Measurements from ENCODE around the gene CHST15.
"Not testable (repeated sequence)": the region's sequence is repeated elsewhere in the genome, so short reads cannot be mapped to it uniquely, and the experiment has no call there.

The CHST15 gene

GRCh38 chr10:124123156-124123555, 29.8 kb upstream of the CHST15 start:
- DNase-seq = no peak

- DNase-seq = no peak
Observed at GRCh38 chr10:124122211-124122610, 28.8 kb upstream of the CHST15 start.

- no peak for DNase-seq
Observed at GRCh38 chr10:124120410-124121061, 27.1 kb upstream of the CHST15 start.

GRCh38 chr10:124119946-124120345, 26.5 kb upstream of the CHST15 start:
- peak; percentile 27 for DNase-seq

- DNase-seq = no peak
Observed at GRCh38 chr10:124119216-124119615, 25.8 kb upstream of the CHST15 start.

- no peak for DNase-seq
Observed at GRCh38 chr10:124117833-124118232, 24.4 kb upstream of the CHST15 start.

GRCh38 chr10:124117511-124117785, 24.1 kb upstream of the CHST15 start:
- no peak for DNase-seq

GRCh38 chr10:124116771-124117510, 23.5 kb upstream of the CHST15 start:
- no peak for DNase-seq

GRCh38 chr10:124114696-124115095, 21.3 kb upstream of the CHST15 start:
- DNase-seq = no peak

- DNase-seq = no peak
Observed at GRCh38 chr10:124112891-124113580, 19.6 kb upstream of the CHST15 start.

- no peak for DNase-seq
Observed at GRCh38 chr10:124110882-124111281, 17.5 kb upstream of the CHST15 start.

- DNase-seq = peak; percentile 50
Observed at GRCh38 chr10:124109261-124109660, 15.9 kb upstream of the CHST15 start.

- no peak for DNase-seq
Observed at GRCh38 chr10:124107072-124107471, 13.7 kb upstream of the CHST15 start.

GRCh38 chr10:124106241-124106879, 13.0 kb upstream of the CHST15 start:
- no peak for DNase-seq

GRCh38 chr10:124105594-124105993, 12.2 kb upstream of the CHST15 start:
- no peak for DNase-seq

GRCh38 chr10:124105045-124105444, 11.6 kb upstream of the CHST15 start:
- DNase-seq = no peak

- no peak for DNase-seq
Observed at GRCh38 chr10:124104011-124104627, 10.7 kb upstream of the CHST15 start.

- no peak for DNase-seq
Observed at GRCh38 chr10:124101351-124101750, 8.0 kb upstream of the CHST15 start.

- DNase-seq = not testable (repeated sequence)
Observed at GRCh38 chr10:124100651-124101050, 7.3 kb upstream of the CHST15 start.

- DNase-seq = no peak
Observed at GRCh38 chr10:124100124-124100523, 6.7 kb upstream of the CHST15 start.

GRCh38 chr10:124099604-124100003, 6.2 kb upstream of the CHST15 start:
- DNase-seq = no peak

GRCh38 chr10:124098575-124098974, 5.2 kb upstream of the CHST15 start:
- no peak for DNase-seq

- no peak for DNase-seq
Observed at GRCh38 chr10:124097883-124098282, 4.5 kb upstream of the CHST15 start.

All from KG1 (cell line).